Stimulated activated CD4-positive, alpha-beta T cell treated with anti-CD3 and anti-CD28 coated beads, Interleukin-2, amount 100 ng/mL, for 24 hours (primary cell): ENCODE data around the gene RGL3.
"Not testable (repeated sequence)": the region's sequence is repeated elsewhere in the genome, so short reads cannot be mapped to it uniquely, and the experiment has no call there.

Source experiments
- DNase-seq, 2 donors: peaks; one replicate each; pipeline ENCODE4 v3.0.0-alpha.2; 2020

Gene RGL3, protein sequence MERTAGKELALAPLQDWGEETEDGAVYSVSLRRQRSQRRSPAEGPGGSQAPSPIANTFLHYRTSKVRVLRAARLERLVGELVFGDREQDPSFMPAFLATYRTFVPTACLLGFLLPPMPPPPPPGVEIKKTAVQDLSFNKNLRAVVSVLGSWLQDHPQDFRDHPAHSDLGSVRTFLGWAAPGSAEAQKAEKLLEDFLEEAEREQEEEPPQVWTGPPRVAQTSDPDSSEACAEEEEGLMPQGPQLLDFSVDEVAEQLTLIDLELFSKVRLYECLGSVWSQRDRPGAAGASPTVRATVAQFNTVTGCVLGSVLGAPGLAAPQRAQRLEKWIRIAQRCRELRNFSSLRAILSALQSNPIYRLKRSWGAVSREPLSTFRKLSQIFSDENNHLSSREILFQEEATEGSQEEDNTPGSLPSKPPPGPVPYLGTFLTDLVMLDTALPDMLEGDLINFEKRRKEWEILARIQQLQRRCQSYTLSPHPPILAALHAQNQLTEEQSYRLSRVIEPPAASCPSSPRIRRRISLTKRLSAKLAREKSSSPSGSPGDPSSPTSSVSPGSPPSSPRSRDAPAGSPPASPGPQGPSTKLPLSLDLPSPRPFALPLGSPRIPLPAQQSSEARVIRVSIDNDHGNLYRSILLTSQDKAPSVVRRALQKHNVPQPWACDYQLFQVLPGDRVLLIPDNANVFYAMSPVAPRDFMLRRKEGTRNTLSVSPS

DNA sequence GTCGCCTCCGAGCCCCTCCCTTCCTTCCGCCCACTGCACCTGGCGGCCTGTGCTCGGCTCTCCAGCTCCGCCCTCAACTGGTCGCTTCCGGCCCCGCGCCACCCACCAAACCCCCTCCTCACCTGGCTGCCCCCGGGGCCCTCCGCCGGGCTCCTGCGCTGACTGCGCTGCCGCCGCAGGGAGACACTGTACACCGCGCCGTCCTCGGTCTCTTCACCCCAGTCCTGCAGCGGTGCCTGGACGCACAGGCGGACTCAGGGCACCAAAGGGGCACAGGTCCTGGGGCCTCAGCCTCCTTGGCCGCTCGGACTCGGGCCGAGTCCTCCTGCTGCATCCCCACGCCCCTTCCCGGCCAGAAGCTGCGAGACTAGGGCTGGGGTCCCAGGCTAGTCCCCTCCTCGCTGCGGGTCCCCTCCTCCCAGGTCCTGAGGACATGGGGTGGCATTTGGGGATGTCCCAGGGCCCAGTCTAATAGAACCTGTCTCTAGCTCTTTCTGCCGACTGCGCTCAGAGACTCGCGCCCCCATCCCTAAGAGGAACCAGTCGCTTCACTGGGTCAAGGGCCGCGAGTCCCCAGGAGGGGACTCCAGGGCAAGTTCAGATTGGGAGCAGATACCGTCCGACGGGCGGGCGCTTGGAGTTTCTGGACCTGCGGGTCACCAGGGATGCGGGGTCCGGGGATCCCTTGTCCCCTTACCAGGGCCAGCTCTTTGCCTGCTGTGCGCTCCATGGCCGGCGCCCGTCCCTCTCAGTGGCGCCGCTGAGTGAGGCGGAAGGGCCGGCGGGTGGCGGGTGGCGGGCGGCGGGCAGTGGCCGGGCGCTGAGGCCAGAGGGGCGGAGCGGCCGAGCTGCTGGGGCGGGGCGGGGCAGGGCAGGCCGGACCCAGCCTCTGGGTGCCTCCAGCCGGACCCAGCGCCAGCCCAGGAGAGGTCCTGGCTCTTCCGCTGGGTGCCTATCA lies at the start of gene RGL3:
RGL3 (minus strand) TSS at position 766 of the 958 bp plus-strand sequence; CDS start at position 730, 36 bp downstream.
- no peak for DNase-seq

DNA sequence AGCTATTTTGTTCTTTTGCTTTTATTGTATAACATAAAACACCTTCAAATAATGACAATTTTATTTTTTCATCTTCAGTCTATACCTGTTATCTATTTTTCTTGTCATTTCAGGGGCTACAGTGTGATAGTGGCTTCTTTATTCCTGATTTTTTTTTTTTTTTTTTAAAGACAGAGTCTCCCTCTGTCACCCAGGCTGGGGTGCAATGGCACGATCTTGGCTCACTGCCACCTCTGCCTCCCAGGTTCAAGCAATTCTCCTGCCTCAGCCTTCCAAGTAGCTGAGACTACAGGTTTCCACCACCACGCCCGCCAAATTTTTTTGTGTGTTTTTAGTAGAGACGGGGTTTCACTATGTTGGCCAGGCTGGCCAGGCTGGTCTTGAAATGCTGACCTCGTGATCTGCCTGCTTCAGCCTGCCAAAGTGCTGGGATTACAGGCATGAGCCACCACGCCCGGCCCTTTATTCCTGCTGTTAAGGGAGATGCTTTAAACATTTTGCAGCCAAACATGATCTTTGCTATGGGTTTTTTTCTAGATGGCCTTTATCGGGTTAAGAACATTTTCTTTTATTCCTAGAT lies 49.2 kb upstream of the RGL3 start:
- DNase-seq = not testable (repeated sequence)

DNA sequence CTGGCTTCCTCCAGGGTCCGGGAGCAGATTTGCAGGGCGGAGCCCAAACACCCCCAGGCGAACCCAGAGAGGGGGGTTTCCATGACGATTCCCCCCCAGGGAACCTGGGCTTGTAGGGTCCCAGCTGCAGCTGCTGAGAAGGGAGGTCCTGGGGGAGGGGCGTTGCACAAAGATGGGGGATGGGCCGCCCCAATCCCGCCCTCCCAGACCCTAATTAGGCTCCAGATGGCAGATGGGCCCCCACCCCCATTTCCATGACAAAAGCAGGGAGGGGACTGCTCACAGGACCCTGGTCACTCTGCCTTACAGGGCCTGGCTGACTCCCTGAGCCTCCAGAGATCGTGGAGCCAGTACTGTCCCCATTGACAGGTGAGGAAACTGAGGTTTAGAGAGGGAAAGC lies 46.5 kb upstream of the RGL3 start:
- no peak for DNase-seq

DNA sequence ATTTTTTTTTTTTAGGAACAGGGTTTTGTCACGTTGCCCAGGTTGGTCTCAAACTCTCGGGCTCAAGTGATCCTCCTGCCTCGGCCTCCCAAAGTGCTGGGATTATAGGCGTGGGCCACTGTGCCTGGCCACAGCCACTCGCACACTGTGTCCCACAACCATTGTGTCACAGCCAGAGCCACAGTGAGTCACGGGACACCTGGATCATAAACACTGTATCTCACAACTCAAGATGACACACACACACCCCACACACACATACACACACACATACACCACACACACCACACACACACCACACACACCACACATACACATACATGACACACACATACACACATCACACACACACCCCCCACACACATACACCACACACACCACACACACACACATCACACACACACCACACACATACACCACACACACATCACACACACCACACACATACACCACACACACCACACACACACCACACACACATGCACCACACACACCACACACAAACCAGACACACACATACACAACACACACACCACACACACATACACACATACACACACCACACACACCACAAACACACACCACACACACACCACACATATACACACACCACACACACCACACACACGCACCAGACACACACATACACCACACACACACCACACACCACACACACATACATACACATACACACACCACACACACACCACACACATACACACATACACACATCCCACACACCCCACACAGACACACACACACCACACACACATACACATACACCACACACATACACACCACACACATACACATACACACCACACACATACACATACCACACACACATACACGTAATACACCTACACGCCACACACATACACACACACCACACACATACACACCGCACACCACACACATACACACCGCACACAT lies 45.5 kb upstream of the RGL3 start:
- no peak for DNase-seq

DNA sequence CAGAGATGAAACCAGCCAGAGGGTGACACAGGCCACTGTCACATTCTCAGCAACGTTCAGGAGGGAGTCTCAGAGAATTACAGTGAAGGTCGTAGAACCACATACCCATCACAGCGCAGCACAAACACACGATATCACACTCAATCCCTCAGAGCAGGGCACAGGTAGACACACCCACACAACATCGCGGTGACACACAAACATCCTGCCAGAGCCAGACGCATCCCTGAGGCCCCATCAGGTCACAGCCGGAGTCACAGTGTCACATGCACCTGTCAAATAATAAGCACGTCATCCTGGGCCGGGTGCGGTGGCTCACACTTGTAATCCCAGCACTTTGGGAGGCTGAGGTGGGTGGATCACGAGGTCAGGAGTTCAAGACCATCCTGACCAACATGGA lies 44.3 kb upstream of the RGL3 start:
- DNase-seq = no peak

DNA sequence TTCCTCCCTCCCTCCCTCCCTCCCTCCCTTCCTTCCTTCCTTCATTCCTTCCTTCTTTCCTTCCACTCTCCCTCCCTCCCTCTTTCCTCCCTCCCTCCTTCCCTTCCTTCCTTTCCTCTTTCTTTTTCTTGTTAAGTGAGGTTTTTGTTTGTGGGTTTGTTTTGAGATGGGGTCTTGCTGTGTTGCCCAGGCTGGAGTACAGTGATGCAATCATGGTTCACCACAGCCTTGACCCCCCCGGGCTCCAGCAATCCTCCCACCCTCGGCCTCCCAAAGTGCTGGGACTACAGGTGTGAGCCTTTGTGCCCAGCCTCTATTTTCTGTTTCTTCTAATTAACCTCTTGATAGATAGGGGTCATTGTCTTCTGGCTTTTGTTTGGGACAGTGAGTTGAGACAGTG lies 42.3 kb upstream of the RGL3 start:
- no peak for DNase-seq

DNA sequence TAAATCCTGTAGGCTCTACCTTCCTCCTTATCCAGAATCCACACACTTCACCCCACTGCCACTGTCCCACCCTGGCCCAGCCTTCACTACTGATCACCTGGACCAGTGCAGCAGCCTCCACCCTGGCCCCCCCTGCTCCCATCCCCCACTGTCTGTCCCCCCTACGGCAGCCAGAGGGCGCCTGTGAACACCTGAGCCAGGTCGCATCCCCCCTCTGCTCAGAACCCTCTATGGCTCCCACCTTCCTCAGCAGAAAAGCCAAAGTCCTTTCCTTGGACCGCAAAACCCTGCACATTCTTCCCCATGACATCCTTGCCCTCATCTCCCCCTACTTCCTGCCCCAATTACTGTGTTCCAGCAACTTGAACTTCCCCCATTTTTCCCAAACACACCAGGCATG lies 41.1 kb upstream of the RGL3 start:
- DNase-seq = no peak

DNA sequence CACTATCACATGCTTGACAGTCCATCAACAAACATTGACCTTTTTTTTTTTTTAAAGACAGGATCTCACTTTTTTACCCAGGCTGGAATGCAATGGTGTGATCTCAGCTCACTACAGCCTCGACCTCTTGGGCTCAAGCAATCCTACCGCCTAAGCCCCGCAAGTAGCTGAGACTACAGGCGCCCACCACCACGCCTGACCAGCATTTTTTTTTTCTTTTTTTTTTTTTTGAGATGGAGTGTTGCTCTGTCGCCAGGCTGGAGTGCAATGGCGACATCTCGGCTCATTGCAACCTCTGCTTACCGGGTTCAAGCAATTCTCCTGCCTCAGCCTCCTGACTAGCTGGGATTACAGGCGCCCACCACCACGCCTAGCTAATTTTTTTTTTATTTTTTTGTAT lies 39.8 kb upstream of the RGL3 start:
- DNase-seq = not testable (repeated sequence)

DNA sequence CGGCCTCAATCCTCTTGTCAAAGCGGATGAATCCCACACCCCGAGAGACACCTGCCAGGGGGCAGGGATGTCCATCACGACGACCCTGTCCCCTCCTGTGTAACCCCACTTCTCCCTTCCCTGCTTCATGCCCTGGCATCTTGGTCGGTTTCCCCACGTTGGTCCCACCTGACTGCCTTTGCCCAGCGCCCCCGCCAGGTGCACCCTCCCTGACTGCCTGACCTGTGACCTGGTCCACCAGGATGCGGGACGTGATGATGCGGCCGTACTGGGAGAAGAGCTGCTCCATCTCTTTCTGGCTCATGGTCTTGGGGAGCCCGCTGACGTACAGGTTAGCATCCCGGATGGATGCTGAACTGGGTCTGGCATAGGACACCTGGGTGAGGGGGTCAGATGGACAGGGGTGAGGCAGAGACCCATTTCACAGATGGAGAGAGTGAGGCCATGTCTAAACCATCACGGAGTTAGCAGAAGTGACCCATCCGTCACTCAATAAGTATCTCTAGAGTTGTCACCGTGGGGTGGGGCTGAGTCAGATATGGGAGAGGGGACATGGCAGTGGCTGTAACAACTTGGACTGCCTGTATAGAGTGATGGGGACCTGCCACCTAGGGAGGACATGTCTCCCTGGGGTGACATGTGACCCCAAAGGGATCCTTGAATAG lies 39.3 kb upstream of the RGL3 start:
- DNase-seq = no peak

DNA sequence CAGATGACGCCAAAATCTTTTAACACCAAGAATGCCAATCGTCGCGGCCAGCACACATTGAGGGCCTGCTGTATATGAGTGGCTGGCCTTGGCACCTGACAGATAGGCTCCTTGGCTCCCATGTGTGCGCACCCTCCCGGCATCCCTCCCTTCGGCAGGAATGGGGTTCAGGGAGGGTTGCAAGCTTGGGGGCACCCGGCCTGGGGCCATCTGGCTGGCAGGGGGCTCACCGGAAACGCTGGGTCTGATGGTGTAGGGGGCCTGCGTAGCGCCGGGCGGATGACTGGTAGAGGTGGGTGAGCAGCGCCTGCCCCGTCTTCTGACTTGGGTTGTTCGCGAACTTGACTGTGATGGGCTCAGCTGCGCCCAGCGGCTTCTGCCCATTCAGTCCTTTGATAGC lies 38.7 kb upstream of the RGL3 start:
- DNase-seq = no peak

DNA sequence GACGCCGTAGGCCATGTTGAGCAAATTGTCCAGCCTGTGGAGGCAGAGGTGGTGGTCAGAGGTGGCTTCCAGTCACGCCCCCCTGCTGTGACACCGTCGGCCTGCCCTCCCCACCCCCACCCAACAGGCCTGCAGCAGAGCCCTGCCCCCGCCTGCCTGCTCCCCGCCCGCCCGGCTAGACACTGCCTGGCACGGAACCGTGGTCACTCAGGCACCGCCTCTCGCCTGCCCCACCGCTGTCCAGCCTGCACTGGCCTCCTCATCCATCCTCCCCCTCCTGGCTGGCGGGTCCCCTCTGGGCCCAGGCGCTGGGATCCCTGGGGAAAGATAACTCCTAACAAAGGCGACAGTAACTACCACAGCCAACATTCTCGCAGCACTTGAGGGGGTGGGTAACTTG lies 38.0 kb upstream of the RGL3 start:
- no peak for DNase-seq

DNA sequence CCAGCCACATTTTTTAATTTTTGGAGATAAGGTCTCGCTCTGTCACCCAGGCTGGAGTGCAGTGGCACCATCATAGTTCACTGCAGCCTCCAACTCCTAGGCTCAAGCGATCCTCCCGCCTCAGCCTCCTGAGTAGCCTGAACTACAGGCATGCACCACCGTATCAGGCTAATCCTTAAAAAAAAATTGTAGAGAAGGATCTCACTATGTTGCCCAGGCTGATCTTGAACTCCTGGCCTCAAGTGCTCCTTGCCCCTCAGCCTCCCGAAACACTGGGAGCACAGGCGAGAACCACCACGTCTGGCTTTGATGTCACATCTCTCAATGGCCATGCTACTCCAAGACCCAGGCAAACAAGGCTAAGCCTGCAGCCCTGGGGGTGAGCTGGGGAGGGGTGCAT lies 37.5 kb upstream of the RGL3 start:
- no peak for DNase-seq

DNA sequence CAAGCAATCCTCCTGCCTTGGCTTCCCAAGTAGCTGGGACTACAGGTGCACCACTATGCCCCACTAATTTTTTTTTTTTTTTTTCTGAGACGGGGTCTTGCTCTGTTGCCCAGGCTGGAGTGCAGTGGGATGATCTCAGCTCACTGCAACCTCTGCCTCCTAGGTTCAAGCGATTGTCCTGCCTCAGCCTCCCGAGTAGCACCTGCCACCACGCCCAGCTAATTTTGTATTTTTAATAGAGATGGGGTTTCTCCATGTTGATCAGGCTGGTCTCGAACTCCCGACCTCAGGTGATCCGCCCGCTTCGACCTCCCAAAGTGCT lies 36.1 kb upstream of the RGL3 start:
- DNase-seq = not testable (repeated sequence)

DNA sequence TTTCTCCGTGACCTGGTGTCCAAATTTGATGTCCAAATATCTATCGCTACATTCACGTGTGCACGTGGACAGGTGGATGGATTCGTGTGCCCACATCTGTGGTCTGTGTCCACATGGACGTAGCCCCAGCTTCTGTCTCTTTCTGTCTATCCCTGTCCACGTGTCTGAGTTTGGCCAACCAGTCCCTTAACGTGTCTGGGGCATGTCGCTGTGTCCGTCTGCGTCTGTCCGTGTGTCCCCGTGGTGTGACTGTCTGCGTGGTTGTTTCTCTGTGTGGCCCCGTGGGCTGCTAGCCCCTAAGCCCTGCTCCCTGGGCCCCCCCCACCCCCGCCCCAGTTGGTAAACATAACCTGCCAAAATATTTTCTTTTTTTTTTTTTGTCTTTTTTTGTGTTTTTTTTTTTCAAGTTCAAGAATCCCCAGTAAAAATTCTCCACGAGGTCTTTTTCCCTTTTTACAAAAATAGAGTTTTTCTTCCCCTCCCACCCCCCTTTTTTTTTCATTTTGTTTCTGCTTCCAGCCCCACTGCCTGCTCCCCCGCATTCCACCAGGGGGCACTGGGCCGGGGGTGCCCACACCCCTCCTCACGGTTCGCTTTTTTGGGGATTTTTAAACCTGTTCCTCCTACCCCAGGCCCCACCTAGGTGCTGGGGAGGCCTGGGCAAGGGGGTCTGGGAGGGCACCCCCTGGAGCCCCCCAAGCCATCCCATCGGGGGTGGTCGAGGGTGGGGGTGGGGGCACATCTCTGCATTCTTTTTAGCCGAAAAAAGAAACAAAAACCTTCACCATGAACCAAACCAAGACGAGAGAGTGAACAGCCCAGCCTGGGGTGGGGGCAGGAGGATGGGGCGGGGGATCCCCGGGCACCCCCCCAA lies 34.6 kb upstream of the RGL3 start:
- peak in 1 of 2 donors; percentile 33 for DNase-seq

DNA sequence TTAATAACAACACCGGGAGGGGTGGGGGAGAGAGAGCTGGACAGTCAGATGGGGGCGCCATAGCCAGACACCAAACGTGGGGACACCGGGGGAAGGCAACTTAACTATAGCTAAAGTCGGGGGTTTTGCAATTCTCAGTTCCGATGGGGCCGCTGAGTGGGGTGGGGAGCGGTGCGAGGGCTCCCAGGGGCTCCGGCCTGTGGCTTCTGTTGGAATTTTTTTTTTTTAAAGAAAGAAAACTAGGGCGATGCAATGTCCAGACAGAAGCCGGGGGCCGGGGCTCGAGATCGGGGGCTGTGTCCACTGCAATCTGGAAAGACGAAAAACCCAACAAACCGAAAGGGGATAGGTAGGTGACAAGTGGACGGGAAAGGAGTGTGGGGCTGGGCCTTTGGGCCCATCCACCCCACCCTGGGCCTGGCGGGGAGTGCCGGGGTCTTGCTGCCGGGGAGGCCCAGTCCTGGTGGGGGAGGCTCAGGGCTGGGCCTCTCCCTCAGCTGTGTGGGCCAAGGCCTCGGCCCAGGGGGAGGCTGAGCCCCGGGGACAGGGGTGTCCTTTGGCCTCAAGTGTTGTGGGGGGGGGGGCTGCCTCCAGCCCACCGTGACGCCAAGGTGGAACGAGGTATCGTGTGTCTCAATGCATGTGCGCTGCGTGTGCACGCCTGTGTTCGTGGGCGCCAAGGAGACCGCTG lies 33.7 kb upstream of the RGL3 start:
- no peak for DNase-seq

DNA sequence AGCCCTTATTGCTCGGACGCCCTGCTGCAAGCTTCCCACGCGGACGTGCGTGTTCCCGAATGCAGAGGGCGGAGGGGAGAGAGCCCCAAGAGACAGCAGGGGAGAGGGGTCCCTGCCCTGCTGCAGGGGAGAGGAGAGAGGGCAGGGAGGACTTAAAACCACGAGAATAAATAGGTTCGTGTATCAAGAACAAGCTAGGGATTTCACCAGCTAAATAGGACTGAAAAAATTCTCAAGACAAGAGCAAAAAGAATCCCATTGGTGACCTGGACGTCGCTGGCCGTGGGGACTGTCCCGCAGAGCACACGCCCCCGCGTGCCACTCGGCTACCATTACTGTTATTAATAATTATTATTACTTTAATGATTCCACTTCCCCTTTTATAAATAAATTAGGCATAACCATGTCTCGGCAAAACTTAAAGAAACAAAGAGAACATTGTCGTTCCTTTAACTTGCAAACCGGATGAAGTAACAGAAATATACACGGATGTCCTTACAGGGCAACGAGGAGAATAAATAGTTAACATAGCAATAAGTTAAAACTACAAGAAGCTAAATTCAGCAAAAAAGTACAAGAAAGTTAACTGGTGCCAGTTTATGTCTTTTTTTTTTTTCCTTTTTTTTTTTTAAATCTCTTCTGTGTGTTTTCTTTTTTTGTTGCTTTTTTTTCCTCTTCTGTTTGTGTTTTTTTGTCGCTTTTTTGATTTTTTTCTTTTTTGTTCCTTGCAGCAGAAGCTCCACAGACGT lies 32.9 kb upstream of the RGL3 start:
- DNase-seq = no peak

DNA sequence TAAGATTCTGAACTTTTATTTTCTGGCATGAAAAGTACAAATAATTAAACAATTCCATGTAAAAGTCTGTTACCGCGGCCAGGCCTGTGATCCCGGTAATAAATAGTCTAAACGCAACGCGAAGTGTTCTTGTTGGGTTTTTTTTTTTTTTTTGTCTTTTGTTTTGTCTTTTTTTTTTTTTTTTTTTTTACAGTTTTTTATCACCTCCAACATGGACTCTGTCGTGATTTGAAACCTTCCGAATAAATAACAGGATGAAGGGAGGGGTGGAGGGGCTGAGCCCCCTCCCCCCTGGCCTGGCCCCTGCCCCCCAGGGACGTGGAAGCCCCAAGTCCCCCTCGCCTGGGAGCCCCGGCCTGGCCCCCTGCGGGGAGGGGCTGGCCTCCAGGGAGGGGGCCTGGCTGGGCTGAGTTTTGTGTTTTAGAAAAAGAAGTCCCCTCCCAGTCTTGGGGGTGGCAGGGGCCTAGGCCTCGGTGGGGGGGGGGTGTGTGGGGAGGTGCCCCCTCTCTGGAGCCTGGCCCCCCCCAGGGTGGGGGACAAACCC lies 32.3 kb upstream of the RGL3 start:
- DNase-seq = no peak

DNA sequence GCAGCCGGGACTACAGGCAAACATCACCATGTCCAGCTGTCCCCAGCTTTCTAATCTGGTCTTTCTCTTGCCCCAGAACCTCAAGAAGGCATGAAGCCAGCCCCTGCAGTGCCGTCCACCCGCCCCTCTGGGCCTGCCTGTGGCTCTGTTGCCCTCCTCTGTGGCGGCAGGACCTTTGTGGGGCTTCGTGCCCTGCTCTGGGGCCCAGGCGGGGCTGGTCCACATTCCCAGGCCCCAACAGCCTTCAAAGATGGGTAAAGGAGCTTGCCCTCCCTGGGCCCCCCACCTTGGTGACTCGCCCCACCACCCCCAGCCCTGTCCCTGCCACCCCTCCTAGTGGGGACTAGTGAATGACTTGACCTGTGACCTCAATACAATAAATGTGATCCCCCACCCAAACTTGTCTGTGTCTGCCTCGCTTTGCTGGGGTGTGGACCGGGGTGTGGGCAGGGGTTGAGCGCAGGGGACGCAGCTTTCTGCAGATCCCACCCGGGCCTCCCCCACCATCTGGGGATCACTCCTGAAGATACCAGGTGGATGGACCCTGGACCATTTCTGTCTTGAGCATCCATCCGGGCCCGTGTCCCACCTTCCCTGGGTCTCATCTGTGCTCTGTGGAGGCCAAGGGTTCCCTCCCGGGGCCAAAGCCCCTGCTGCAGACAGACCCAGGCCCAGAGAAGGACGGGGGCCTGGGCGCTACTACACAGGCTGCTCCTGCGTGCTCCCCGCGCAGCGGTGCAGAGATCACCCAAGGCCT lies 31.6 kb upstream of the RGL3 start:
- no peak for DNase-seq
